PC-9 (cell line): ENCODE measurements around the gene ADD3. TPM values are rescaled to one million over a fixed set of nuclear protein-coding genes. Genes with fewer than 3 reads are reported as not detected.

Source experiments
- BruUV-seq: library from RNA; stranded (reverse); fragments of 400-500 nt; replicated peaks from 2 replicates; lab custom pipeline; 2021; lab: Mats Ljungman, UMichigan
- CTCF ChIA-PET: fragments of 300-600 bp; sonication (Branson Sonifier 250); formaldehyde crosslinking; loops from one replicate; lab custom pipeline; 2022; ENCODE audit warnings: antibody characterized with exemption; lab: Charles Lee
- POLR2A ChIA-PET: fragments of 300-600 bp; sonication (Branson Sonifier 250); formaldehyde crosslinking; loops from one replicate; lab custom pipeline; 2022; ENCODE audit warnings: antibody characterized with exemption; ENCODE audit not compliant: unreplicated experiment; lab: Charles Lee
- DNase-seq, 2 experiments: peaks; one replicate each; pipeline versions ENCODE4 v3.0.0 to v3.0.0-alpha.2; 2015 to 2022; ENCODE audit warnings: mixed read lengths in 1 of 2
- H2AFZ ChIP-seq: fragments of 200-600 bp; sonication (generic); 2 replicates; pipeline ENCODE4 v1.8.1; 2017; ENCODE audit warnings: antibody characterized with exemption
- H3F3A ChIP-seq: fragments of 200-600 bp; sonication (generic); 2 replicates; pipeline ENCODE4 v1.8.1; 2017; ENCODE audit warnings: antibody characterized with exemption, mild to moderate bottlenecking, low read depth; ENCODE audit not compliant: insufficient read depth
- H3K27ac ChIP-seq: fragments of 200-600 bp; sonication (generic); 2 replicates; pipeline ENCODE4 v1.6.1; 2016; ENCODE audit warnings: mixed run types
- H3K27me3 ChIP-seq: fragments of 200-600 bp; sonication (generic); 2 replicates; pipeline ENCODE4 v1.6.1; 2016; ENCODE audit warnings: low read depth, mixed run types; ENCODE audit not compliant: insufficient read depth
- H3K36me3 ChIP-seq: fragments of 200-600 bp; sonication (generic); 2 replicates; pipeline ENCODE4 v1.6.1; 2016; ENCODE audit warnings: low read depth, mixed run types
- H3K4me1 ChIP-seq: fragments of 200-600 bp; sonication (generic); replicated peaks from 2 replicates; pipeline ENCODE4 v1.6.1; 2016; ENCODE audit warnings: mixed run types; ENCODE audit not compliant: insufficient read depth
- H3K4me2 ChIP-seq: fragments of 200-600 bp; sonication (generic); 2 replicates; pipeline ENCODE4 v1.6.1; 2017; ENCODE audit warnings: mixed run types
- H3K4me3 ChIP-seq: fragments of 200-600 bp; sonication (generic); 2 replicates; pipeline ENCODE4 v1.6.1; 2016; ENCODE audit warnings: mixed run types
- H3K79me2 ChIP-seq: fragments of 200-600 bp; sonication (generic); 2 replicates; pipeline ENCODE4 v1.6.1; 2017; ENCODE audit warnings: low read depth, mixed run types
- H3K9me2 ChIP-seq: fragments of 200-600 bp; sonication (generic); 2 replicates; pipeline ENCODE4 v1.8.1; 2017; ENCODE audit warnings: mild to moderate bottlenecking; ENCODE audit not compliant: insufficient read depth
- H3K9me3 ChIP-seq: fragments of 200-600 bp; sonication (generic); 2 replicates; pipeline ENCODE4 v1.8.1; 2016; ENCODE audit warnings: low read depth; ENCODE audit not compliant: insufficient read depth
- H4K20me1 ChIP-seq: fragments of 200-600 bp; sonication (generic); 2 replicates; pipeline ENCODE4 v1.8.1; 2017; ENCODE audit not compliant: insufficient read depth
- EZH2 ChIP-seq: fragments of 200-600 bp; sonication (generic); IDR thresholded peaks from 2 replicates; pipeline ENCODE4 v1.8.0; 2017; ENCODE audit warnings: antibody characterized with exemption, low read depth
- intact Hi-C: fragments of 100-400 bp; cut with micrococcal nuclease; formaldehyde crosslinking; loops from one replicate; pipeline ENCODE4 v1.10.0; 2022; ENCODE audit not compliant: unreplicated experiment
- total RNA-seq: library from RNA; stranded (reverse); gene quantifications from 2 replicates; pipeline ENCODE4 v1.2.3, GENCODE V29; 2021
- TF ChIP-seq, protein P1 (sequence below): fragments of 200-600 bp; sonication (generic); conservative IDR thresholded peaks from 2 replicates; pipeline ENCODE4 v1.6.1; 2017; ENCODE audit warnings: mixed run types, antibody characterized with exemption, mild to moderate bottlenecking, moderate library complexity

Gene ADD3
- total RNA-seq, 1 experiment from 2014 or later = 77.7 TPM

GRCh38 chr10:110016039-110016438, 8.3 kb downstream of the ADD3 start:
- Histone ChIP-seq H4K20me1 (no peaks in the 10 kb centered on the region), H3K9me3 (no peaks in the 10 kb centered on the region; the same call in 1 of the 2 replicates), H3K4me2 (no peak overlapping the region), H3K27me3 (no peaks in the 10 kb centered on the region), H3K79me2 (peaks cover 38% of the 10 kb centered on the region), H3K27ac (no peak overlapping the region), H3K4me3 (no peak overlapping the region), H2AFZ (no peak overlapping the region), H3K4me1 (peaks cover 29% of the 10 kb centered on the region), H3K9me2 (no peaks in the 10 kb centered on the region; the same call in 1 of the 2 replicates), H3F3A (peaks cover 4% of the 10 kb centered on the region; the same call in 1 of the 2 replicates), H3K36me3 (no peaks in the 10 kb centered on the region)
- ChIA-PET POLR2A (no interaction called here), CTCF (interaction anchor here (1.5 kb wide), 1 partner anchor 132 kb away, joined by 3 read pairs; no protein-coding TSS in a partner anchor)
- TF ChIP-seq, protein P1, sequence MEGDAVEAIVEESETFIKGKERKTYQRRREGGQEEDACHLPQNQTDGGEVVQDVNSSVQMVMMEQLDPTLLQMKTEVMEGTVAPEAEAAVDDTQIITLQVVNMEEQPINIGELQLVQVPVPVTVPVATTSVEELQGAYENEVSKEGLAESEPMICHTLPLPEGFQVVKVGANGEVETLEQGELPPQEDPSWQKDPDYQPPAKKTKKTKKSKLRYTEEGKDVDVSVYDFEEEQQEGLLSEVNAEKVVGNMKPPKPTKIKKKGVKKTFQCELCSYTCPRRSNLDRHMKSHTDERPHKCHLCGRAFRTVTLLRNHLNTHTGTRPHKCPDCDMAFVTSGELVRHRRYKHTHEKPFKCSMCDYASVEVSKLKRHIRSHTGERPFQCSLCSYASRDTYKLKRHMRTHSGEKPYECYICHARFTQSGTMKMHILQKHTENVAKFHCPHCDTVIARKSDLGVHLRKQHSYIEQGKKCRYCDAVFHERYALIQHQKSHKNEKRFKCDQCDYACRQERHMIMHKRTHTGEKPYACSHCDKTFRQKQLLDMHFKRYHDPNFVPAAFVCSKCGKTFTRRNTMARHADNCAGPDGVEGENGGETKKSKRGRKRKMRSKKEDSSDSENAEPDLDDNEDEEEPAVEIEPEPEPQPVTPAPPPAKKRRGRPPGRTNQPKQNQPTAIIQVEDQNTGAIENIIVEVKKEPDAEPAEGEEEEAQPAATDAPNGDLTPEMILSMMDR = 0 out of 2 replicates have a peak, but pooled peaks have one; percentile 20
- no peak for TF ChIP-seq EZH2
- intact Hi-C loops = no loop called here
- DNase-seq = no peak
- BruUV-seq = no TSS peak

DNA sequence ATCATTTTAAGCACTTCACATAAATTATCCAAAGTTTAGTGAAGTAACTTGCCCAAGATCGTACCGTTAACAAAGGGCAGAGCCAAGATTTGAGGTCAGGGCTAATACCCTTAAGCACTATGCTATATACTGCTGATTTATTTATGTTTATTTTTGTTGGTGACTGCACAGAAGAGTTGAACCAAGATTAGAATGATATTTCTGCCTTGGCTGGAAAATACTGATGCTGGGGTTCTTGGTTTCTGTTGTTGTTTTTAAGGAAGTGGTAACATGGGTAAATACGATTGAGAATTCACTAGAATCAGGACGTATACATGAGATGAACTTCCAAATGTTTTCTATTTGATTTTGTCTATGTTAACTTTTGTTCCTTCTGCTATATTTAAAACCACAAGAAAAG, 9.3 kb downstream of the ADD3 start:
- Histone ChIP-seq H3F3A (peaks cover 4% of the 10 kb centered on the region; the same call in 1 of the 2 replicates), H3K4me1 (peaks cover 19% of the 10 kb centered on the region), H3K4me2 (no peak overlapping the region), H3K27me3 (no peaks in the 10 kb centered on the region), H3K4me3 (no peak overlapping the region), H3K9me2 (no peaks in the 10 kb centered on the region), H3K9me3 (no peaks in the 10 kb centered on the region; the same call in 1 of the 2 replicates), H4K20me1 (no peaks in the 10 kb centered on the region), H3K79me2 (peaks cover 29% of the 10 kb centered on the region), H2AFZ (no peak overlapping the region), H3K36me3 (no peaks in the 10 kb centered on the region), H3K27ac (no peak overlapping the region)
- TF ChIP-seq, protein P1 = no peak
- CTCF ChIA-PET = no interaction called here
- DNase-seq = no peak
- POLR2A ChIA-PET = no interaction called here
- intact Hi-C loops = no loop called here
- BruUV-seq = no TSS peak

GRCh38 chr10:110017907-110018306, 10.1 kb downstream of the ADD3 start:
- intact Hi-C loops = no loop called here
- CTCF ChIA-PET = no interaction called here
- POLR2A ChIA-PET = no interaction called here
- Histone ChIP-seq H3K4me3 (no peak overlapping the region), H3K4me2 (no peak overlapping the region), H3K27me3 (no peaks in the 10 kb centered on the region), H4K20me1 (no peaks in the 10 kb centered on the region), H3K27ac (no peak overlapping the region), H3K4me1 (peaks cover 14% of the 10 kb centered on the region), H3K9me2 (no peaks in the 10 kb centered on the region), H3K9me3 (no peaks in the 10 kb centered on the region; the same call in 1 of the 2 replicates), H3K79me2 (peaks cover 23% of the 10 kb centered on the region; the same call in 1 of the 2 replicates), H3K36me3 (no peaks in the 10 kb centered on the region), H3F3A (peaks cover 4% of the 10 kb centered on the region; the same call in 1 of the 2 replicates), H2AFZ (no peak overlapping the region)
- DNase-seq = no peak
- BruUV-seq = no TSS peak
- TF ChIP-seq EZH2 = no peak
- TF ChIP-seq, protein P1 = no peak
